NOMO-1 (cell line): ENCODE data around the gene GTSE1.

Source experiments
- DNase-seq, 2 experiments: peaks; one replicate each; lab custom pipeline; 2025; ENCODE audit not compliant: unreplicated experiment in 2 of 2; lab: John Stamatoyannopoulos, UW

The GTSE1 gene

GRCh38 chr22:46326066-46326680 is 29.5 kb downstream of the GTSE1 start:
- DNase-seq: no peak

- DNase-seq: no peak
Observed at GRCh38 chr22:46327691-46328465, 31.2 kb downstream of the GTSE1 start.

- no peak for DNase-seq
Observed at GRCh38 chr22:46328797-46329196, 32.1 kb downstream of the GTSE1 start.

GRCh38 chr22:46329616-46330015 is 32.9 kb downstream of the GTSE1 start:
- no peak for DNase-seq

GRCh38 chr22:46330426-46330825 is 33.8 kb downstream of the GTSE1 start:
- DNase-seq: no peak

GRCh38 chr22:46331496-46331895 is 34.8 kb downstream of the GTSE1 start:
- no peak for DNase-seq

GRCh38 chr22:46335201-46336118 is 38.8 kb downstream of the GTSE1 start, which contains the start of gene TRMU:
TSS of gene TRMU (plus strand) at chr22:46335714. CDS start at chr22:46335765, 51 bp downstream.
- DNase-seq: peak; percentile 76 to 89

GRCh38 chr22:46336119-46337078 is 39.7 kb downstream of the GTSE1 start:
- DNase-seq: no peak

GRCh38 chr22:46337870-46338269 is 41.2 kb downstream of the GTSE1 start:
- DNase-seq: no peak

GRCh38 chr22:46338636-46339035 is 42.0 kb downstream of the GTSE1 start:
- no peak for DNase-seq

GRCh38 chr22:46339956-46340355 is 43.3 kb downstream of the GTSE1 start:
- no peak for DNase-seq

GRCh38 chr22:46340676-46341075 is 44.0 kb downstream of the GTSE1 start:
- DNase-seq: no peak

GRCh38 chr22:46346680-46347405 is 50.2 kb downstream of the GTSE1 start:
- no peak for DNase-seq

GRCh38 chr22:46347646-46348045 is 51.0 kb downstream of the GTSE1 start:
- DNase-seq: no peak

- DNase-seq: no peak
Observed at GRCh38 chr22:46348099-46348695, 51.5 kb downstream of the GTSE1 start.

GRCh38 chr22:46349238-46349637 is 52.6 kb downstream of the GTSE1 start:
- DNase-seq: no peak

GRCh38 chr22:46349681-46350080 is 53.0 kb downstream of the GTSE1 start:
- DNase-seq: no peak

GRCh38 chr22:46350121-46350520 is 53.5 kb downstream of the GTSE1 start:
- DNase-seq: no peak

- DNase-seq: no peak
Observed at GRCh38 chr22:46350646-46351045, 54.0 kb downstream of the GTSE1 start.
